ENCODE measurements around the gene FBXO36.

DNA sequence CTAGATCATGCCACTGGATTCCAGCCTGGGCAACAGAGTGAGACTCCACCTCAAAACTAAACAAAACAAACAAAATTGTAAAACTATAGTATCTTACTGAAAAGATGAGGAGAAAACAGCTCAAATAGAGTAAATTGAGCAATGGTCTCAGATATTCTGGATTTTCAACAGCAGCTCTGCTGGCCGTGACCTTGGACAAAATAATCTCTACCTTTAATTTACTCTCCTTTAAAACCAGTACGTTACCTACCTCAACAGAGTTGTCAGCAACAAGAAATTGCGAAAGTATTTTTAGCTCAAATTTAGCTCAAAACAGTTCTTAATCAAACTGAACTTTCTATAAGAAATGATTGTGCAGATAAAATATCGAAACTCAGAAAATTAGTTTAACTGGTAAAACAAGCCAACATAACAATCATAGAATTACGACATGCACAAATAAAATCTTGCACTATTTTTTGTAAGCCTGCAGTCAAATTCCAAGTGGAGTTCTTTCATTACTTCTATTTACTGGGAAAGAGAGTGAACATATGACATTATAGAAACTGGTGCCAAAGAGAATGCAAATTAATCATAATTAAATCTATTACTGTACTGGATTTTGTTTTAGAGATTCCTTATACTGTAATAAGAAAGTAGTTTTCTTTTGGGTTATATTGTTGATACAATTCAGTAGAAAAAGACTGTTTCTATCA, 41.3 kb upstream of the FBXO36 start:
- TF ChIP-seq GATA3 (IDR thresholded peaks at IDR 0.05; ENCODE audit: low read depth, low read length): no peak
- no peak for TF ChIP-seq GATA2 (IDR thresholded peaks at IDR 0.05; ENCODE audit: low read depth, low read length)
